ENCODE results near the gene C13orf42.

DNA sequence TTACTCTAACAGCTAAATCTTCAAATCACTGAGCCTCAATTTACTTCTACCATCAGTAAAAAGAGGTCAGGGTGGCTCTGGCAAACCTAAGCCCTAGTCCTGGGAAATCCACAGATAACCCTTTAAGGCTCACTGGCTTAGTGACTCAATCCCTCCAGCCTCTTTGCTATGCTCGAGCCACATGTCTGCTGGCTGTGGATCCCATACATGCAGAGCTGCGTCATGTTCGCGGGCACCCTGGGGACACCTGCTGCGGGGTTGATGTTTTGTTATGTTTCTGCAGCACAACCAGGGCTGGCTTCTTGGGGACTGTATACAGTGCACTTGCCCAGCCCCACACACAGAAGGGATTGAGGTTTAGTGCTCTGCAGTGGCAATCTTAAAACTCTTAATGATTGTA is 41.6 kb upstream of the C13orf42 start:
- TF ChIP-seq EZH2phosphoT487 (IDR thresholded peaks at IDR 0.05; ENCODE audit: borderline replicate concordance) (no peak), CTCF (conservative IDR thresholded peaks at IDR 0.05; ENCODE audit: low read length) (no peak)
